Ascending aorta (tissue), 2 donors: ENCODE results near the gene CDYL. TPM values are rescaled to one million over a fixed set of nuclear protein-coding genes. Genes with fewer than 3 reads are reported as not detected.

ENCODE experiments used
- DNase-seq, 2 donors: peaks; one replicate each; pipeline ENCODE4 v3.0.0-alpha.2; 2019; ENCODE audit warnings: low spot score in 2 of 2
- H3K27ac ChIP-seq, 2 donors: fragments of 200-600 bp; sonication (generic); one replicate each; pipeline ENCODE4 v1.5.1; 2016 to 2017; ENCODE audit warnings: mild to moderate bottlenecking in 1 of 2
- H3K27me3 ChIP-seq: fragments of 200-600 bp; sonication (generic); one replicate; pipeline ENCODE4 v1.5.1; 2017
- H3K36me3 ChIP-seq, 2 donors: fragments of 200-600 bp; sonication (generic); one replicate each; pipeline ENCODE4 v1.5.1; 2016
- H3K4me1 ChIP-seq, 2 donors: fragments of 200-600 bp; sonication (generic); one replicate each; pipeline ENCODE4 v1.5.1; 2016 to 2017; ENCODE audit warnings: mild to moderate bottlenecking in 1 of 2
- H3K4me3 ChIP-seq, 2 donors: fragments of 200-600 bp; sonication (generic); one replicate each; pipeline ENCODE4 v1.5.1; 2016 to 2017; ENCODE audit warnings: mild to moderate bottlenecking in 1 of 2
- H3K9me3 ChIP-seq, 2 donors: fragments of 200-600 bp; sonication (generic); one replicate each; pipeline ENCODE4 v1.5.1; 2016
- intact Hi-C: fragments of 100-400 bp; cut with DNase I; formaldehyde crosslinking; loops from one replicate; pipeline ENCODE4 v1.15.1; 2023
- total RNA-seq: library from RNA; depleted of rRNA; stranded (reverse); fragments of >200 nt; gene quantifications from one replicate; pipeline ENCODE4 v1.1.0, GENCODE V29; 2016
- TF ChIP-seq, protein P1 (sequence below), 3 experiments: fragments of 200-600 bp in 2 of 3; fragments of 450-650 bp in 1 of 3; sonication (generic) in 2 of 3; IDR thresholded peaks; one replicate each; pipeline ENCODE4 v1.5.1; 2016 to 2019; ENCODE audit warnings: antibody characterized with exemption in 3 of 3, mild to moderate bottlenecking in 1 of 3, moderate library complexity in 1 of 3

Gene CDYL
- total RNA-seq, 1 donor from 2014 or later, result 73.7 TPM

DNA sequence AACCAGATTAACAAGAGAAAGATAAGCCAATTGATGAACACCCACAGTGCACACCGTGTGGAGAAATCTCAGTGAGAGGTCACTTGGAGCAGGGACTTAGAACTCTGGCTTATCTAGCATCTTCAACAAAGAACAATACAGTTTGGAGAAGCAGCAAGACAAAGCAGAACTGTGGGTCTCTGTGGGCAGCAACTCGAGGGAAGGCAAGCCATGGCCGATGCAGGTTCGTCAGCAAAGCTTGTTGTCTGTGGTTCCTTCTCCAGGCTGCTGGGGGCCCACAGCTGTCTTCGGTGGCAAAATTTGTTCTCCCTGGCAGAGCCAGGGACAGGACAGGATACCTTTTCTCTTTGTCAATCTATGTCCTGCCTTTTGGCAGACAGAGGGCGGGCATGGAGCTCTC lies 205.6 kb downstream of the CDYL start:
- no peak overlapping the region for H3K4me3 ChIP-seq
- intact Hi-C loops, result no loop called here
- peaks cover 0 to 11% of the 10 kb centered on the region in 2 donors for H3K9me3 ChIP-seq
- no peaks in the 10 kb centered on the region for H3K36me3 ChIP-seq
- TF ChIP-seq, protein P1, sequence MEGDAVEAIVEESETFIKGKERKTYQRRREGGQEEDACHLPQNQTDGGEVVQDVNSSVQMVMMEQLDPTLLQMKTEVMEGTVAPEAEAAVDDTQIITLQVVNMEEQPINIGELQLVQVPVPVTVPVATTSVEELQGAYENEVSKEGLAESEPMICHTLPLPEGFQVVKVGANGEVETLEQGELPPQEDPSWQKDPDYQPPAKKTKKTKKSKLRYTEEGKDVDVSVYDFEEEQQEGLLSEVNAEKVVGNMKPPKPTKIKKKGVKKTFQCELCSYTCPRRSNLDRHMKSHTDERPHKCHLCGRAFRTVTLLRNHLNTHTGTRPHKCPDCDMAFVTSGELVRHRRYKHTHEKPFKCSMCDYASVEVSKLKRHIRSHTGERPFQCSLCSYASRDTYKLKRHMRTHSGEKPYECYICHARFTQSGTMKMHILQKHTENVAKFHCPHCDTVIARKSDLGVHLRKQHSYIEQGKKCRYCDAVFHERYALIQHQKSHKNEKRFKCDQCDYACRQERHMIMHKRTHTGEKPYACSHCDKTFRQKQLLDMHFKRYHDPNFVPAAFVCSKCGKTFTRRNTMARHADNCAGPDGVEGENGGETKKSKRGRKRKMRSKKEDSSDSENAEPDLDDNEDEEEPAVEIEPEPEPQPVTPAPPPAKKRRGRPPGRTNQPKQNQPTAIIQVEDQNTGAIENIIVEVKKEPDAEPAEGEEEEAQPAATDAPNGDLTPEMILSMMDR (IDR thresholded peaks at IDR 0.05), result no peak
- no peaks in the 10 kb centered on the region for H3K4me1 ChIP-seq
- H3K27me3 ChIP-seq, result no peaks in the 10 kb centered on the region
- no peak for DNase-seq
- no peak overlapping the region for H3K27ac ChIP-seq

DNA sequence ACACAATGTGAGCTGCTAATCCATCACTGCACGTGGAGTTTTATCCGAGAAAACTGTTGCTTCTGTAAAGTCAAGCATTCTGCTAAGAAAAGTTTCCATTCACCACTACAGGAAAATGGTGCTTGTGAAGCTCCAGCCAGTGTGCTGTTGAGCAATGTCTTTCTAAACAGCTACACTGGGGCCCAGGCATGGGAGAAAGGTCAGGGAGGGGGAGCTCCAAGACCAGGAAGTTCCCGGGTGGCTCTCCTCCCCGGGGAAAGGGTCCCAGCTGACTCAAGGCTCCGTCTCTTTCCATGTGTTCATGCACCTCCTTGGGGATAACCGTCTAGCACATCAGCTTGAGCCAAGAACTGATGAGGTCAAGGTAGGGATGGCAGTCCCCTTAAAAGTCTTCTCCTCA lies 207.1 kb downstream of the CDYL start:
- Histone ChIP-seq H3K27ac (no peak overlapping the region), H3K9me3 (peaks cover 0 to 11% of the 10 kb centered on the region in 2 donors), H3K27me3 (no peaks in the 10 kb centered on the region), H3K4me1 (no peaks in the 10 kb centered on the region), H3K36me3 (no peaks in the 10 kb centered on the region), H3K4me3 (no peak overlapping the region)
- TF ChIP-seq, protein P1 (IDR thresholded peaks at IDR 0.05), result no peak
- intact Hi-C loops, result no loop called here
- no peak for DNase-seq

DNA sequence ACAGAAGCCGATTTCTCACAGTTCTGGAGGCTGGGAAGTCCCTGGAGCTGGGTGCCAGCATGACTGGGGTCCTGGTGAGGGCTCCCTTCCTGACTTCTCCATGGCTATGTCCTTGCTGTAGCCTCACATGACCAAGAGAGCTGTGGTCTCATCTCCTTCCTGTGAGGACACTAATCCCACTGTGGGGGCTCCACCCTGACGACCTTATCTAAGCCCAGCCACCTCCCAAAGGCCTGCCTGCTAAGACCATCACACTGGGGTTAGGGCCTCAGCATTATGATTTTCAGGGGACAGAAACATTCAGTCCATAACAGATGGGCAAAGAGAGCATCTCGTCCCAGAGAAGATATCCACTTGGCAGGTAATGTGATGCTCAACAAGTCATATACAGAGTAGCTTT lies 210.8 kb downstream of the CDYL start:
- no peak overlapping the region for H3K4me3 ChIP-seq
- H3K4me1 ChIP-seq, result no peaks in the 10 kb centered on the region
- DNase-seq, result no peak
- no peaks in the 10 kb centered on the region for H3K9me3 ChIP-seq
- H3K27ac ChIP-seq, result no peak overlapping the region
- TF ChIP-seq, protein P1 (IDR thresholded peaks at IDR 0.05), result no peak
- no peaks in the 10 kb centered on the region for H3K27me3 ChIP-seq
- intact Hi-C loops, result no loop called here
- H3K36me3 ChIP-seq, result no peaks in the 10 kb centered on the region

DNA sequence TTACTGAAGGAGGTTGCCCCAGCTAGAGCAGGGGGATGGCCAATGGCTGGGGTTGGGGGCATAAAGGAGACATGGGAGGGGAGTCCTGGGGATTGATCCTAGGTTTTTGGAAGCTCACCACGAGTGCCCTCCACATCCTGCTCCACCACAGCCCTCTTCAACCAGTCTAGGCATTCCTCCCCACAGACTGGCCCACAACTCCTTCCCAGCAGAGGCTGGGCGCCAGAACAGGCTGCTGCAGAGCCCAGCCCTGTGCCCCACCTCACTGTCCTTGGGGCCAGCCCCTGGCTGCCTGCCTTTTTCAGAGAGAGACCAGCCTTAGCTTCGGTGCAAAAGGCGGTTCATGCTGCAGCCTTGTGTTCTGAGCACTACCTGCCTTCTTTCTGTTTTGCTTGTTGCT lies 211.2 kb downstream of the CDYL start:
- H3K27me3 ChIP-seq, result no peaks in the 10 kb centered on the region
- intact Hi-C loops, result no loop called here
- no peak overlapping the region for H3K4me3 ChIP-seq
- TF ChIP-seq, protein P1 (IDR thresholded peaks at IDR 0.05), result no peak
- DNase-seq, result no peak
- no peak overlapping the region for H3K27ac ChIP-seq
- no peaks in the 10 kb centered on the region for H3K4me1 ChIP-seq
- no peaks in the 10 kb centered on the region for H3K36me3 ChIP-seq
- no peaks in the 10 kb centered on the region for H3K9me3 ChIP-seq

DNA sequence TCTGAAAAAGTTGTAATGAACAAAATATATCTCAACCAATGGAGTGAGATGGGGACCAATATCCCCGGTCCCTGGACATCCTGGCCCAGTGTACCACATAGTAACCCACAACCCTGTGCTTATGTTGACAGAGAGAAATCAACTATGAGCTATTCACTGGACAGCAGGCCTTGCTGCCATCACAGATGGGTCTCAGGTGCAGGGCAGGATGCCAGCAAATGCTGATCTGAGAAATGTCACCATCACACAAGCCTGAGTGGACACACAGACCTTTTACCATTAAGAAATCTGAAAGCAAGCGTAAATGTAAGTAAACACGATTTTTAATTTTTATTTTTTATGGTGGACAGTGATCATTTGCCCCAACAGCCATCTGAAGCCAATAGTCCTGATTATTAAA lies 218.5 kb downstream of the CDYL start:
- no peak overlapping the region for H3K27ac ChIP-seq
- peaks cover 2 to 20% of the 10 kb centered on the region in 2 donors for H3K36me3 ChIP-seq
- no peaks in the 10 kb centered on the region for H3K9me3 ChIP-seq
- no peak for DNase-seq
- H3K4me3 ChIP-seq, result no peak overlapping the region
- TF ChIP-seq, protein P1 (IDR thresholded peaks at IDR 0.05), result no peak
- no peaks in the 10 kb centered on the region for H3K4me1 ChIP-seq
- H3K27me3 ChIP-seq, result no peaks in the 10 kb centered on the region
- intact Hi-C loops, result no loop called here

DNA sequence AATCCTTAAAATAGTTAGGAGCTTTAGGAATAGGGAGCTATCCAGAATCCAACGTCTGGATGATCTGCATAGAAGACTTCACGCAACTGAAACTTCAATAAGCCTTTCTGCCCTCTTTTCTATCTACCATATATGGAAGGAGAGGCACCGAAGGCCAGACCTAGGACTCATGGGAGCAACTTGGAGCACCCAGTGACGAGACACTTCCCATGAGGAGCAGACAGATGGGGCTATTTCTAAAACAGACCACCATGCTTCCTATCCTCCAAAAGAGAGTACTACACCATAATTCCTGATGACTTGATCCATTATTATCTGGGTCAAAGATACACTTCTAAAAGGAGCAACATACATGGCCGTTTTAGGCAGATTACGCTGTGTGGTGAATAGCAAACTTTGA lies 221.7 kb downstream of the CDYL start:
- Histone ChIP-seq H3K27me3 (no peaks in the 10 kb centered on the region), H3K36me3 (peaks cover 2 to 20% of the 10 kb centered on the region in 2 donors)

More for the DNA sequence above, 221.7 kb downstream of the CDYL start:
- Histone ChIP-seq H3K4me1 (no peaks in the 10 kb centered on the region), H3K27ac (no peak overlapping the region), H3K4me3 (no peak overlapping the region), H3K9me3 (no peaks in the 10 kb centered on the region)
- intact Hi-C loops, result no loop called here
- TF ChIP-seq, protein P1 (IDR thresholded peaks at IDR 0.05), result no peak
- DNase-seq, result no peak
